ENCODE data around the gene ENDOD1. TPM values are rescaled to one million over a fixed set of nuclear protein-coding genes. Genes with fewer than 3 reads are reported as not detected.

The ENDOD1 gene
- total RNA-seq, 1 experiment from 2014 or later, result 12.8 TPM

DNA sequence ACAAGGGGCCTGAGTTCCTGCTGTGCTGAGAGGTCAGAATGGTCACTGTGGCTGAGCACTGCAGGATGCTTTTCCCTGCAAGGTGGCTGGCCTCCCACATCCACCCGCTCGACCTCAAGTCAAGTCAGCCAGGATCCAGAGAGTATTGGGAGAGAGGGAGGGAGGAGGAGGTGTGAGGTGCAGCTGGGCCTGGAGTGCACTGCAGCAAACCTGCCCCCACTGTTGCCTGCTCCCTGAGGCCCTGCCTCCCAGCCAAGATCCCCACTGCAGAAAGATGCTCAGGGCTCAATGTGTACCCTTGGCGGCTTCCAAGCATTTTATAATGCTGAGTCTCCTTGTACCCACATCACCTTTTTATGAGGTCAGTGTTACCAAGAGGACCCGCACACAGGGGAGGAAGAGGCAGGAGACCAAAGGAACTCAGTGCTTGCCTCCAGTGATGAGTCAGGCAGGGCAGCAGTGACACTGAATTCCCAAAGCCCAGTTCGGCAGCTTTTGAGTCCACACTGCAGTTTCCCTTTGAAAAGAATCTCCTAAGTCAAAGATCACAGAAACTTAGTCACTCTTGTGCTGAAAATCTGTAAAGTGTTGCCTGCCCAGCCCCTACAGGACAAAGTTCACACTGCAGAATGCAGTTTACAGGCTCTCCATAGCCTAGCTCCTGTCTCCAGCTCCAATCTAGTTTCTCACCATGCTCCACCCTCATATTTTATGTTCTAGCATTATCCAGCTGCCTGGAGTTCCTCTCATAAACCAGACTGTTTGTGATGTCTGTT is 3.1 kb downstream of the ENDOD1 start:
- Histone ChIP-seq H3K9me2 (replicated peaks; ENCODE audit: insufficient read depth, low read length) (no peaks in the 10 kb centered on the region), H3K27me3 (ENCODE audit: low read length) (no peaks in the 10 kb centered on the region), H3K4me2 (ENCODE audit: low read depth, low read length, poor library complexity, severe bottlenecking) (peak overlapping the region; percentile 44), H3K27ac (ENCODE audit: low read length) (no peak overlapping the region; the same call in 1 of the 2 replicates), H3K79me2 (ENCODE audit: low read length) (no peaks in the 10 kb centered on the region), H2AFZ (ENCODE audit: low read length) (peak overlapping the region; percentile 84; the same call in 1 of the 2 replicates), H3K4me3 (ENCODE audit: low read length) (peak overlapping the region; percentile 3; the same call in 1 of the 2 replicates), H3K4me1 (ENCODE audit: low read length) (peaks cover 61% of the 10 kb centered on the region), H4K20me1 (ENCODE audit: insufficient read depth, low read depth, low read length) (no peaks in the 10 kb centered on the region), H3K9me3 (ENCODE audit: low read length) (no peaks in the 10 kb centered on the region), H3K36me3 (ENCODE audit: insufficient read depth, low read length) (no peaks in the 10 kb centered on the region), H3K9ac (ENCODE audit: low read length) (peak overlapping the region; percentile 15; the same call in 1 of the 2 replicates)
- DNase-seq, result peak; percentile 88

DNA sequence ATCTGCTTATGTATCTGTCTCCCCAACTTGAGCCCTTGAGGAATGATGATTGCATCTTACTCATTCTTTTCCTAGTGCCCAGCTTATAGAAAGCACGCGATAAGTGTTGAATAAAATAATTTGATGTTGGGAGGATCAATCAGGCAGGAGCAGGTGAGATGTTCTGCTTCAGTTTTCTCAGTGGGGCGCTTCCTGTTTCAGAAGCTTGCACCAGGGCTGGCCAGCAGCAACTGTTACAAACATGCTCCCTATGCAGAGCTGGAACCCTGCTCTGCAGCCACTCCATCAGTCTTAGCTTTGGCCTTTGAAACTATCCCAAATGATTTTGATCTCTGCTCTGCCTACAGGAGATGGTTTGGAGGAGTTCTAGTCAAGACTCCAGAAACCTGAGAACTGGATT is 3.9 kb downstream of the ENDOD1 start:
- Histone ChIP-seq H3K27ac (ENCODE audit: low read length) (peak overlapping the region; percentile 17), H3K4me1 (ENCODE audit: low read length) (peaks cover 61% of the 10 kb centered on the region), H4K20me1 (ENCODE audit: insufficient read depth, low read depth, low read length) (no peaks in the 10 kb centered on the region), H2AFZ (ENCODE audit: low read length) (peak overlapping the region; percentile 84), H3K79me2 (ENCODE audit: low read length) (no peaks in the 10 kb centered on the region), H3K4me2 (ENCODE audit: low read depth, low read length, poor library complexity, severe bottlenecking) (peak overlapping the region; percentile 44), H3K9me3 (ENCODE audit: low read length) (no peaks in the 10 kb centered on the region), H3K9ac (ENCODE audit: low read length) (peak overlapping the region; percentile 34; the same call in 1 of the 2 replicates), H3K4me3 (ENCODE audit: low read length) (peak overlapping the region; percentile 3; the same call in 1 of the 2 replicates), H3K27me3 (ENCODE audit: low read length) (no peaks in the 10 kb centered on the region), H3K36me3 (ENCODE audit: insufficient read depth, low read length) (no peaks in the 10 kb centered on the region), H3K9me2 (replicated peaks; ENCODE audit: insufficient read depth, low read length) (no peaks in the 10 kb centered on the region)
- DNase-seq, result peak; percentile 89

DNA sequence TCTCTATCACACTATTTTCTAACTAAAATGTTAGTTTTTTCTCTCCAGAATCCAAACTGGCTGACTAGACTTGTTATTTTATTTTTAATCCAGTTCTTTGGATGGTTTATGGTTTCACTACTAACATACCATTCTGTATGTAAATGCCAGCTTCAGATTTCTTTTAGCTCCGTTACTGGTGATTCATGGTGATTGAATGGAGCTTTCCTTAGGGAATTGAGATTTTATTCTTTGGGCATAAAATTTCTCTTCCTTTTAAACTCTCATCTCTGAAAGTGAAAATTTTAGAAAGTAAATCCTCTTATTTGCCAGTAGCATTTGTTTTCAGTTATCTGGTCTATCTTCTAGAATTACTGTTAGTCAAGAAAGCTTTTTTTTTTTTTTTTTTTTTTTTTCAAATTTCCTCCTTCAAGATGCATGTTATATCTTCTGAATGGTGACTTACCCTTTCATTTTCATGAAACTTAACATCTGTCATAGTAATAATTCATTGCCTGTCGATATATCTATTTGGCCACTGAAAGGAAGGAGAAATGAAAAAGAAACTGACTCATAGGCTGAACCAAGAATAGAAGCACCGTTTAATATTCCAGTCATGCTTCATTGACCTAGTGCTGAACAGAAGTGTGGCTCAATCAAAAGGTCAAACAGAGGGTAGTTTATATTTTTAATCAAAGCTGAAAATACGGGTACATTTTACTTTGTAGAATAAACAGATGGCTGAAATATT is 6.4 kb downstream of the ENDOD1 start:
- Histone ChIP-seq H3K9me3 (ENCODE audit: low read length) (no peaks in the 10 kb centered on the region), H3K27me3 (ENCODE audit: low read length) (no peaks in the 10 kb centered on the region), H3K9me2 (replicated peaks; ENCODE audit: insufficient read depth, low read length) (no peaks in the 10 kb centered on the region), H3K4me1 (ENCODE audit: low read length) (peaks cover 44% of the 10 kb centered on the region), H3K79me2 (ENCODE audit: low read length) (no peaks in the 10 kb centered on the region), H2AFZ (ENCODE audit: low read length) (no peak overlapping the region), H3K27ac (ENCODE audit: low read length) (peak overlapping the region; percentile 27), H3K4me3 (ENCODE audit: low read length) (peak overlapping the region; percentile 23), H4K20me1 (ENCODE audit: insufficient read depth, low read depth, low read length) (no peaks in the 10 kb centered on the region), H3K4me2 (ENCODE audit: low read depth, low read length, poor library complexity, severe bottlenecking) (peak overlapping the region; percentile 60), H3K9ac (ENCODE audit: low read length) (peak overlapping the region; percentile 8; the same call in 1 of the 2 replicates), H3K36me3 (ENCODE audit: insufficient read depth, low read length) (no peaks in the 10 kb centered on the region)
- peak; percentile 87 for DNase-seq

GRCh38 chr11:95097209-95097608 is 7.6 kb downstream of the ENDOD1 start:
- H2AFZ ChIP-seq (ENCODE audit: low read length), result no peak overlapping the region
- no peaks in the 10 kb centered on the region for H3K36me3 ChIP-seq (ENCODE audit: insufficient read depth, low read length)
- no peak overlapping the region for H3K4me2 ChIP-seq (ENCODE audit: low read depth, low read length, poor library complexity, severe bottlenecking)
- H3K79me2 ChIP-seq (ENCODE audit: low read length), result no peaks in the 10 kb centered on the region
- H3K9ac ChIP-seq (ENCODE audit: low read length), result no peak overlapping the region
- H3K9me3 ChIP-seq (ENCODE audit: low read length), result no peaks in the 10 kb centered on the region
- no peak overlapping the region for H3K27ac ChIP-seq (ENCODE audit: low read length)
- no peaks in the 10 kb centered on the region for H3K9me2 ChIP-seq (replicated peaks; ENCODE audit: insufficient read depth, low read length)
- H3K27me3 ChIP-seq (ENCODE audit: low read length), result no peaks in the 10 kb centered on the region
- no peaks in the 10 kb centered on the region for H4K20me1 ChIP-seq (ENCODE audit: insufficient read depth, low read depth, low read length)
- H3K4me1 ChIP-seq (ENCODE audit: low read length), result peaks cover 50% of the 10 kb centered on the region
- no peak for DNase-seq
- no peak overlapping the region for H3K4me3 ChIP-seq (ENCODE audit: low read length)

DNA sequence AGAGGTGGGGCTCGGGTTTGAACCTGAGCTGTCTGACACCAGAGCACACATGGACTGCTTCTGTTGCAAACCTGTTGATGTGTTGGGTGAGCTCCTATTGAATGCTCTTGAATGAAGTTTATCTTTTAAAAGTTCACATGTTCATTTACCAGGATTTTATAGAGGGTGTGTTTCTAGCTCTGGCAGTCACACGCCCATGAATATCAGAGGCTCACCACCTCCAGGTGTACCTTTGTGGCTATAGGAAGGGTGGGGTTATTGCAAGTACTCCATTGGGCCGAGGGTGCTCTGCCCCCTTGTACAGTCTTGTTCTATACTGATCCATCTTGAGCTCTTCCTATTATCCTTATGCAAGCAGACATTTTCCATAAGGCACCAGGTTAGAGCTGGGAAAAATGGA is 9.2 kb downstream of the ENDOD1 start:
- peaks cover 38% of the 10 kb centered on the region for H3K4me1 ChIP-seq (ENCODE audit: low read length)
- no peaks in the 10 kb centered on the region for H4K20me1 ChIP-seq (ENCODE audit: insufficient read depth, low read depth, low read length)
- no peak overlapping the region for H3K27ac ChIP-seq (ENCODE audit: low read length)
- no peak overlapping the region for H3K4me2 ChIP-seq (ENCODE audit: low read depth, low read length, poor library complexity, severe bottlenecking)
- no peak overlapping the region for H2AFZ ChIP-seq (ENCODE audit: low read length)
- H3K36me3 ChIP-seq (ENCODE audit: insufficient read depth, low read length), result no peaks in the 10 kb centered on the region
- DNase-seq, result no peak
- H3K9me3 ChIP-seq (ENCODE audit: low read length), result no peaks in the 10 kb centered on the region
- H3K27me3 ChIP-seq (ENCODE audit: low read length), result no peaks in the 10 kb centered on the region
- H3K9me2 ChIP-seq (replicated peaks; ENCODE audit: insufficient read depth, low read length), result no peaks in the 10 kb centered on the region
- H3K4me3 ChIP-seq (ENCODE audit: low read length), result no peak overlapping the region
- no peak overlapping the region for H3K9ac ChIP-seq (ENCODE audit: low read length)
- H3K79me2 ChIP-seq (ENCODE audit: low read length), result no peaks in the 10 kb centered on the region

DNA sequence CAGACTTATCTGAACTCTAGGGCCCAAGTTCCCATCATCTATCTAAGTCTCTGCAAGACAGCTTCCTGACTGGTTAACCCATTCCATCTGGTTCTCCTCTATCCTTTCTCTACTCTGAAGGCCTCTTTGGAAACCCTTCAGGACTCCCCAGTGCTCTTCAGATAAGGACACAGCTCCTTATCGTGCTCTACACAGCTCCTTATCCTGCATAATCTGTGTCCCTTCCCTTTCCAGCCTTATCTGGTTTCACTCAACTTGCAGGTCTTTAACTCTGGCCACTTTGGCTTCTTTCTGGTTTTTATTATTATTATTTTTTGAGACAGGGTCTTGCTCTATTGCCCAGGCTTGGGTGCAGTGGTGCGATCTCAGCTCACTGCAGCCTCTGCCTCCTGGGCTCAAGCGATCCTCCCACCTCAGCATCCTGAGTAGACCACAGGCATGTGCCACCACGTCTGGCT is 10.6 kb downstream of the ENDOD1 start:
- no peak overlapping the region for H3K27ac ChIP-seq (ENCODE audit: low read length)
- no peak overlapping the region for H2AFZ ChIP-seq (ENCODE audit: low read length)
- H3K4me3 ChIP-seq (ENCODE audit: low read length), result no peak overlapping the region
- H3K9me2 ChIP-seq (replicated peaks; ENCODE audit: insufficient read depth, low read length), result no peaks in the 10 kb centered on the region
- H3K4me1 ChIP-seq (ENCODE audit: low read length), result peaks cover 25% of the 10 kb centered on the region
- DNase-seq, result no peak
- no peaks in the 10 kb centered on the region for H3K79me2 ChIP-seq (ENCODE audit: low read length)
- H3K9ac ChIP-seq (ENCODE audit: low read length), result no peak overlapping the region
- no peaks in the 10 kb centered on the region for H3K36me3 ChIP-seq (ENCODE audit: insufficient read depth, low read length)
- no peak overlapping the region for H3K4me2 ChIP-seq (ENCODE audit: low read depth, low read length, poor library complexity, severe bottlenecking)
- no peaks in the 10 kb centered on the region for H4K20me1 ChIP-seq (ENCODE audit: insufficient read depth, low read depth, low read length)
- H3K27me3 ChIP-seq (ENCODE audit: low read length), result no peaks in the 10 kb centered on the region
- no peaks in the 10 kb centered on the region for H3K9me3 ChIP-seq (ENCODE audit: low read length)

DNA sequence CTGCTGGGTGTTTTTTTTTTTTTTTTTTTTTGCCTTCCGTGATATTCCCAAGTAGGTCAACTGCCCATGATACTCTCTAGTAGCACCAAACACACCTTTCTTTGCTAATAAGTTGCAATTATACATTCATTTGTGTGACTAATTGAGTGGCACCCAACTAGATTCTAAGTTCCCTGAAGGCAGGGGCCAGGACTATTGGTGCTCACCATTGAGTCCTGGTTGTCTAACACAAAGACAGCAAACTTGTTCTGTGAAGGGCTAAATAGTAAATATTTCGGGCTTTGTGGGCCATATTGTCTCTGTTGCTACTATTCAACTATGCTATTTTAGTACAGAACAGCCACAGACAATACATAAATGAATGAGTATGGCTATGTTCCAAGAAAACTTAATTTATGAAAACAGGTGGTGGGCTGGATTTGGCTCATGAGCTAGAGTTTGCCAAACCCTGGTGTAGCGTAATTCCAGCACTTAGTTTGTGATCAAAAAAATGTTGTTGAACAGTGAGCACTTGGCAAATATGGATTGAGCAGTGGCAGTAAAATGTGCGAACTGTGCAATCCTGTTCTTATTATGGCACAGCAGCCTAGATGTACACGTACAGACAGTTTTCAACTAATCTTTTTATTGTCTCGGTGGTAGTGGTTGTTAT is 11.3 kb downstream of the ENDOD1 start:
- no peak overlapping the region for H3K27ac ChIP-seq (ENCODE audit: low read length)
- no peaks in the 10 kb centered on the region for H3K27me3 ChIP-seq (ENCODE audit: low read length)
- H3K9ac ChIP-seq (ENCODE audit: low read length), result no peak overlapping the region
- no peak overlapping the region for H2AFZ ChIP-seq (ENCODE audit: low read length)
- no peak overlapping the region for H3K4me2 ChIP-seq (ENCODE audit: low read depth, low read length, poor library complexity, severe bottlenecking)
- no peak overlapping the region for H3K4me3 ChIP-seq (ENCODE audit: low read length)
- H3K36me3 ChIP-seq (ENCODE audit: insufficient read depth, low read length), result no peaks in the 10 kb centered on the region
- H3K4me1 ChIP-seq (ENCODE audit: low read length), result peaks cover 18% of the 10 kb centered on the region
- no peaks in the 10 kb centered on the region for H4K20me1 ChIP-seq (ENCODE audit: insufficient read depth, low read depth, low read length)
- no peaks in the 10 kb centered on the region for H3K79me2 ChIP-seq (ENCODE audit: low read length)
- no peak for DNase-seq
- no peaks in the 10 kb centered on the region for H3K9me2 ChIP-seq (replicated peaks; ENCODE audit: insufficient read depth, low read length)
- H3K9me3 ChIP-seq (ENCODE audit: low read length), result no peaks in the 10 kb centered on the region

GRCh38 chr11:95101935-95102334 is 12.3 kb downstream of the ENDOD1 start:
- Histone ChIP-seq H3K9ac (ENCODE audit: low read length) (no peak overlapping the region), H3K4me2 (ENCODE audit: low read depth, low read length, poor library complexity, severe bottlenecking) (peak overlapping the region; percentile 5), H3K27me3 (ENCODE audit: low read length) (no peaks in the 10 kb centered on the region), H3K4me3 (ENCODE audit: low read length) (no peak overlapping the region), H3K9me3 (ENCODE audit: low read length) (no peaks in the 10 kb centered on the region), H3K79me2 (ENCODE audit: low read length) (no peaks in the 10 kb centered on the region), H4K20me1 (ENCODE audit: insufficient read depth, low read depth, low read length) (no peaks in the 10 kb centered on the region), H3K36me3 (ENCODE audit: insufficient read depth, low read length) (no peaks in the 10 kb centered on the region), H2AFZ (ENCODE audit: low read length) (no peak overlapping the region), H3K9me2 (replicated peaks; ENCODE audit: insufficient read depth, low read length) (no peaks in the 10 kb centered on the region), H3K4me1 (ENCODE audit: low read length) (peaks cover 11% of the 10 kb centered on the region), H3K27ac (ENCODE audit: low read length) (no peak overlapping the region)
- DNase-seq, result no peak
